Tibial nerve (tissue), 3 donors: ENCODE measurements around the gene GALNT10.

Experiments
- CTCF ChIP-seq, 5 experiments: fragments of 200-600 bp in 3 of 5; fragments of 450-650 bp in 2 of 5; sonication (generic) in 3 of 5; IDR thresholded peaks; one replicate each; pipeline ENCODE4 v1.5.1; 2016 to 2019; ENCODE audit warnings: antibody characterized with exemption in 5 of 5, mild to moderate bottlenecking in 3 of 5, moderate library complexity in 2 of 5
- POLR2A ChIP-seq, 2 donors: fragments of 450-650 bp; IDR thresholded peaks; one replicate each; pipeline ENCODE4 v1.6.1; 2017; ENCODE audit warnings: antibody characterized with exemption in 2 of 2, mild to moderate bottlenecking in 2 of 2, moderate library complexity in 2 of 2

DNA sequence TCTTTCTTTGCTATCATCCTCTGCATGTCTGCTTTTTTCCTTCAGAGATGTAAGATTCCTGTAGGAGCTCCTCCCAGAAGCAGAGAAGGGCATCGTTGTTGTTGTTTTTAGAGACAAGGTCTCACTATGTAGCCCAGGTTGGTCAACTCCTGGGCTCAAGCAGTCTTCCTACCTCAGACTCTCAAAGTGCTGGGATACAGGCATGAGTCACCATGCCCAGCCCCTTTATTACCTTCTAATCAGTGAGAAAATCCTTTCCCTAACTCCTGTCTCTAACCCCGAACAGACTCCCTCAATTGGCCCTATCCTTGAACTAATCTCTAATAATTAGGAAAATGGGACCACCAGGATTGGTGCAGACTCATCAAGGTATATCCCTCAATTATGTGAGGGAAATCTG lies 64.4 kb downstream of the GALNT10 start:
- TF ChIP-seq POLR2A (IDR thresholded peaks at IDR 0.05), result no peak
- TF ChIP-seq CTCF (IDR thresholded peaks at IDR 0.05), result no peak
